Jurkat, Clone E6-1 (cell line): Measurements from ENCODE around the gene CD40LG.
A peak's percentile ranks its signal among the peaks of the same experiment; 100 is the strongest.

Experiments used
- DNase-seq: peaks from one replicate; pipeline ENCODE4 v3.0.0-alpha.2; 2011; ENCODE audit warnings: low read depth, low spot score
- H3K4me3 ChIP-seq: 2 replicates; pipeline ENCODE4 v1.5.1; 2011; ENCODE audit warnings: mild to moderate bottlenecking, low read length, control low read depth, moderate library complexity

The CD40LG gene

GRCh38 chrX:136643243-136643642, 4.7 kb upstream of the CD40LG start:
- H3K4me3 ChIP-seq, result peak overlapping the region; percentile 9; the same call in 1 of the 2 replicates
- DNase-seq, result peak; percentile 88

- H3K4me3 ChIP-seq, result no peak overlapping the region
- DNase-seq, result peak; percentile 81
Measured at GRCh38 chrX:136646602-136647239, 1.2 kb upstream of the CD40LG start.

GRCh38 chrX:136650811-136651210, 2.9 kb downstream of the CD40LG start:
- no peak for DNase-seq

GRCh38 chrX:136652822-136653723, 5.1 kb downstream of the CD40LG start:
- no peak overlapping the region for H3K4me3 ChIP-seq
- DNase-seq, result no peak

More at GRCh38 chrX:136650811-136651210, 2.9 kb downstream of the CD40LG start:
- no peak overlapping the region for H3K4me3 ChIP-seq

GRCh38 chrX:136656361-136656964, 8.5 kb downstream of the CD40LG start:
- DNase-seq, result no peak
- H3K4me3 ChIP-seq, result no peak overlapping the region

- H3K4me3 ChIP-seq, result no peak overlapping the region
- DNase-seq, result peak; percentile 79
Measured at GRCh38 chrX:136658151-136658550, 10.2 kb downstream of the CD40LG start.

GRCh38 chrX:136659174-136659573, 11.2 kb downstream of the CD40LG start:
- no peak for DNase-seq
- no peak overlapping the region for H3K4me3 ChIP-seq

- H3K4me3 ChIP-seq, result no peak overlapping the region
- no peak for DNase-seq
Measured at GRCh38 chrX:136660896-136661295, 12.9 kb downstream of the CD40LG start.

- DNase-seq, result peak; percentile 51
- H3K4me3 ChIP-seq, result no peak overlapping the region
Measured at GRCh38 chrX:136662104-136662503, 14.1 kb downstream of the CD40LG start.

- no peak overlapping the region for H3K4me3 ChIP-seq
- no peak for DNase-seq
Measured at GRCh38 chrX:136662976-136663375, 15.0 kb downstream of the CD40LG start.

GRCh38 chrX:136665258-136665900, 17.4 kb downstream of the CD40LG start:
- DNase-seq, result no peak

GRCh38 chrX:136666088-136666487, 18.1 kb downstream of the CD40LG start:
- no peak for DNase-seq
- no peak overlapping the region for H3K4me3 ChIP-seq

More at GRCh38 chrX:136665258-136665900, 17.4 kb downstream of the CD40LG start:
- H3K4me3 ChIP-seq, result no peak overlapping the region

- H3K4me3 ChIP-seq, result no peak overlapping the region
- no peak for DNase-seq
Measured at GRCh38 chrX:136667446-136668168, 19.6 kb downstream of the CD40LG start.

- H3K4me3 ChIP-seq, result no peak overlapping the region
- DNase-seq, result no peak
Measured at GRCh38 chrX:136671006-136671610, 23.1 kb downstream of the CD40LG start.

GRCh38 chrX:136674270-136674985, 26.5 kb downstream of the CD40LG start:
- H3K4me3 ChIP-seq, result no peak overlapping the region
- DNase-seq, result peak; percentile 83

GRCh38 chrX:136679531-136679930, 31.6 kb downstream of the CD40LG start:
- DNase-seq, result no peak

GRCh38 chrX:136684120-136684519, 36.2 kb downstream of the CD40LG start:
- no peak for DNase-seq
- H3K4me3 ChIP-seq, result no peak overlapping the region

More at GRCh38 chrX:136679531-136679930, 31.6 kb downstream of the CD40LG start:
- H3K4me3 ChIP-seq, result no peak overlapping the region

- DNase-seq, result no peak
Measured at GRCh38 chrX:136687457-136687856, 39.5 kb downstream of the CD40LG start.

More at GRCh38 chrX:136687457-136687856, 39.5 kb downstream of the CD40LG start:
- H3K4me3 ChIP-seq, result no peak overlapping the region
